ENCODE measurements around the gene TNFRSF12A. TPM values are rescaled to one million over a fixed set of nuclear protein-coding genes. Genes with fewer than 3 reads are reported as not detected.

Gene TNFRSF12A
- total and polyA plus RNA-seq, 9 of the 15 experiments (the other 6 are each of a cell fraction or from before 2014, with no cell fraction given), result 0.41 to 61.8 (median 26.5) TPM

DNA sequence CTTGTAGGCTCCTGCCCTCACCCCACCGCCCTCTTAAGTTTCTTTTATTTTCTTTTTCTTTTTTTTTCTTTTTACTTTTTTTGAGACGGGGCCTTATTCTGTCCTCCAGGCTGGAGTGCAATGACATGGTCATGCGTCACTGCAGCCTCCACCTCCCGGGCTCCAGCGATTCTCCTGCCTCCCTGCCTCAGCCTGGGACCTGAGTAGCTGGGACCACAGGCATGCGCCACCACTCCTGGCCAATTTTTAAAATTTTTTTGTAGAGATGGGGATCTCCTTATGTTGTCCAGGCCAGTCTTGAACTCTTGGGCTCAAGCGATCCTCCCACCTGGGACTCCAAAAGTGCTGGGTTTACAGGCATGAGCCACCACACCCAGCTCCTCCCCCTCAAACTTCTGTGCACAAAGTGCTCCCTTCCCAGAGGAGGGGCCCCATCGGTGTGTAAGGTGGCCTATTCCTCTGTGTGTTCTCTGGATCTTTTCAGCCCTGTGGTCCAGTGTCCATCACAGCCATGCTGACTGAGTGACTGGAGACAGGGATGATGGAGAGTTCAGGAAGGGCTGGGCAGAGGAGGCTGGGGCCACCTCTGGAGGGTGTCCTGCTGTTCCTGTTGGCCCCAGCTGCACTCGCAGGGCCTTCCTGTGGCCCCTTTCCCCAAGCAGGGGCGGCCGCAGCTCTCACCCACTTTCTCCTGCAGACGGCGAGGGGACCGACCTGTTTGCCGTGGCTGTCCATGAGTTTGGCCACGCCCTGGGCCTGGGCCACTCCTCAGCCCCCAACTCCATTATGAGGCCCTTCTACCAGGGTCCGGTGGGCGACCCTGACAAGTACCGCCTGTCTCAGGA is 36.4 kb downstream of the TNFRSF12A start:
- H3K9ac ChIP-seq (ENCODE audit: insufficient read depth in 1 of 2, low read depth in 2 of 2, low read length in 2 of 2), result no peak overlapping the region
- H4K20me1 ChIP-seq (replicated peaks; ENCODE audit: control insufficient read depth, insufficient read depth, low read length), result 0 out of 2 replicates have a peak, but pooled peaks cover 3% of the 10 kb centered on the region
- H3K4me1 ChIP-seq (replicated peaks in 1 of 2; ENCODE audit: control insufficient read depth in 2 of 2, insufficient read depth in 2 of 2, low read length in 2 of 2), result peaks cover 8 to 38% of the 10 kb centered on the region in 2 experiments
- CTCF ChIA-PET (ENCODE audit: low intra/inter-chr PET ratio), result no interaction called here
- in situ Hi-C loops (cut with MboI) (no loop called here), intact Hi-C loops (cut with micrococcal nuclease) (loop anchor here (5.0 to 10.0 kb wide), 2 partner anchors 46 to 118 kb away; no protein-coding TSS in a partner anchor)
- H3K36me3 ChIP-seq (ENCODE audit: control insufficient read depth, insufficient read depth, low read length), result no peaks in the 10 kb centered on the region
- POLR2A ChIA-PET, result interaction anchor here (0.8 to 1.0 kb wide), 3 partner anchors 8 to 181 kb away, joined by 3 to 5 read pairs (median 4); no protein-coding TSS in a partner anchor
- no peak overlapping the region for H3K4me3 ChIP-seq
- TF ChIP-seq, protein P1, sequence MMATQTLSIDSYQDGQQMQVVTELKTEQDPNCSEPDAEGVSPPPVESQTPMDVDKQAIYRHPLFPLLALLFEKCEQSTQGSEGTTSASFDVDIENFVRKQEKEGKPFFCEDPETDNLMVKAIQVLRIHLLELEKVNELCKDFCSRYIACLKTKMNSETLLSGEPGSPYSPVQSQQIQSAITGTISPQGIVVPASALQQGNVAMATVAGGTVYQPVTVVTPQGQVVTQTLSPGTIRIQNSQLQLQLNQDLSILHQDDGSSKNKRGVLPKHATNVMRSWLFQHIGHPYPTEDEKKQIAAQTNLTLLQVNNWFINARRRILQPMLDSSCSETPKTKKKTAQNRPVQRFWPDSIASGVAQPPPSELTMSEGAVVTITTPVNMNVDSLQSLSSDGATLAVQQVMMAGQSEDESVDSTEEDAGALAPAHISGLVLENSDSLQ (IDR thresholded peaks at IDR 0.05), result peak; percentile 17; the same call in 1 of the 2 replicates
- TF ChIP-seq, protein P2, sequence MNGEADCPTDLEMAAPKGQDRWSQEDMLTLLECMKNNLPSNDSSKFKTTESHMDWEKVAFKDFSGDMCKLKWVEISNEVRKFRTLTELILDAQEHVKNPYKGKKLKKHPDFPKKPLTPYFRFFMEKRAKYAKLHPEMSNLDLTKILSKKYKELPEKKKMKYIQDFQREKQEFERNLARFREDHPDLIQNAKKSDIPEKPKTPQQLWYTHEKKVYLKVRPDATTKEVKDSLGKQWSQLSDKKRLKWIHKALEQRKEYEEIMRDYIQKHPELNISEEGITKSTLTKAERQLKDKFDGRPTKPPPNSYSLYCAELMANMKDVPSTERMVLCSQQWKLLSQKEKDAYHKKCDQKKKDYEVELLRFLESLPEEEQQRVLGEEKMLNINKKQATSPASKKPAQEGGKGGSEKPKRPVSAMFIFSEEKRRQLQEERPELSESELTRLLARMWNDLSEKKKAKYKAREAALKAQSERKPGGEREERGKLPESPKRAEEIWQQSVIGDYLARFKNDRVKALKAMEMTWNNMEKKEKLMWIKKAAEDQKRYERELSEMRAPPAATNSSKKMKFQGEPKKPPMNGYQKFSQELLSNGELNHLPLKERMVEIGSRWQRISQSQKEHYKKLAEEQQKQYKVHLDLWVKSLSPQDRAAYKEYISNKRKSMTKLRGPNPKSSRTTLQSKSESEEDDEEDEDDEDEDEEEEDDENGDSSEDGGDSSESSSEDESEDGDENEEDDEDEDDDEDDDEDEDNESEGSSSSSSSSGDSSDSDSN (IDR thresholded peaks at IDR 0.05; ENCODE audit: borderline replicate concordance in 1 of 2, low read depth in 2 of 2, low read length in 2 of 2), result no peak
- TF ChIP-seq, protein P3, sequence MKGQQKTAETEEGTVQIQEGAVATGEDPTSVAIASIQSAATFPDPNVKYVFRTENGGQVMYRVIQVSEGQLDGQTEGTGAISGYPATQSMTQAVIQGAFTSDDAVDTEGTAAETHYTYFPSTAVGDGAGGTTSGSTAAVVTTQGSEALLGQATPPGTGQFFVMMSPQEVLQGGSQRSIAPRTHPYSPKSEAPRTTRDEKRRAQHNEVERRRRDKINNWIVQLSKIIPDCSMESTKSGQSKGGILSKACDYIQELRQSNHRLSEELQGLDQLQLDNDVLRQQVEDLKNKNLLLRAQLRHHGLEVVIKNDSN (CRISPR knock-in tag; IDR thresholded peaks at IDR 0.05), result 0 out of 2 replicates have a peak, but pooled peaks have one; percentile 19
- TF ChIP-seq, protein P4, sequence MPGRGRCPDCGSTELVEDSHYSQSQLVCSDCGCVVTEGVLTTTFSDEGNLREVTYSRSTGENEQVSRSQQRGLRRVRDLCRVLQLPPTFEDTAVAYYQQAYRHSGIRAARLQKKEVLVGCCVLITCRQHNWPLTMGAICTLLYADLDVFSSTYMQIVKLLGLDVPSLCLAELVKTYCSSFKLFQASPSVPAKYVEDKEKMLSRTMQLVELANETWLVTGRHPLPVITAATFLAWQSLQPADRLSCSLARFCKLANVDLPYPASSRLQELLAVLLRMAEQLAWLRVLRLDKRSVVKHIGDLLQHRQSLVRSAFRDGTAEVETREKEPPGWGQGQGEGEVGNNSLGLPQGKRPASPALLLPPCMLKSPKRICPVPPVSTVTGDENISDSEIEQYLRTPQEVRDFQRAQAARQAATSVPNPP (IDR thresholded peaks at IDR 0.05; ENCODE audit: borderline replicate concordance, insufficient read depth, insufficient read length), result no peak
- TF ChIP-seq CTBP1 (IDR thresholded peaks at IDR 0.05; ENCODE audit: borderline replicate concordance) (peak; percentile 21; the same call in 1 of the 2 replicates), POLR2G (IDR thresholded peaks at IDR 0.05; ENCODE audit: low read depth, low read length) (peak; percentile 27; the same call in 1 of the 2 replicates), ZNF143 (CRISPR knock-in tag; IDR thresholded peaks at IDR 0.05) (no peak), ZNF263 (CRISPR knock-in tag; IDR thresholded peaks at IDR 0.05; ENCODE audit: borderline replicate concordance) (peak; percentile 55; the same call in 1 of the 2 replicates)
- no TSS peak for BruUV-seq (replicated peaks)
- WGBS (ENCODE audit: insufficient coverage, low coverage, missing lambda C conversion rate), result 54% methylated on average over 18 of the region's 19 CpGs
- ATAC-seq (no peak), DNase-seq (ENCODE audit: extremely low read depth in 1 of 4, low spot score in 3 of 4) (peak in 1 of 4 experiments; percentile 37), FAIRE-seq (no peak)
- no peak overlapping the region for H3K27ac ChIP-seq (ENCODE audit: extremely low read depth, low read depth, low read length)
- H3K79me2 ChIP-seq (ENCODE audit: control insufficient read depth, insufficient read depth, low read length), result peaks cover 2% of the 10 kb centered on the region; the same call in 2 of the 3 replicates
- H3K27me3 ChIP-seq (ENCODE audit: control insufficient read depth in 2 of 2, insufficient read depth in 2 of 2, low read length in 2 of 2), result peaks cover 0 to 1% of the 10 kb centered on the region in 2 experiments; a peak in 1 of 5 replicates
- no peak overlapping the region for H3K4me2 ChIP-seq (ENCODE audit: insufficient read depth, low read length)
- H3K9me3 ChIP-seq (replicated peaks; ENCODE audit: control insufficient read depth, insufficient read depth, low read depth, low read length), result no peaks in the 10 kb centered on the region
- H3K9me1 ChIP-seq (ENCODE audit: control insufficient read depth, insufficient read depth, low read length), result peaks cover 4% of the 10 kb centered on the region
- no peak overlapping the region for H2AFZ ChIP-seq (ENCODE audit: low read depth, low read length)

Measured in K562 (cell line).